ENCODE measurements around the gene BSN. TPM values are rescaled to one million over a fixed set of nuclear protein-coding genes. Genes with fewer than 3 reads are reported as not detected.

The BSN gene
- total RNA-seq, 1 experiment from 2014 or later = 0.10 TPM

GRCh38 chr3:49654176-49654825 lies 100.0 kb downstream of the BSN start:
- no peak for DNase-seq (ENCODE audit: low spot score)

GRCh38 chr3:49654955-49655556 lies 100.8 kb downstream of the BSN start:
- no peak for DNase-seq (ENCODE audit: low spot score)

GRCh38 chr3:49655731-49656285 lies 101.5 kb downstream of the BSN start:
- no peak for DNase-seq (ENCODE audit: low spot score)

- no peak for DNase-seq (ENCODE audit: low spot score)
Measured at GRCh38 chr3:49656541-49657112, 102.3 kb downstream of the BSN start.

DNA sequence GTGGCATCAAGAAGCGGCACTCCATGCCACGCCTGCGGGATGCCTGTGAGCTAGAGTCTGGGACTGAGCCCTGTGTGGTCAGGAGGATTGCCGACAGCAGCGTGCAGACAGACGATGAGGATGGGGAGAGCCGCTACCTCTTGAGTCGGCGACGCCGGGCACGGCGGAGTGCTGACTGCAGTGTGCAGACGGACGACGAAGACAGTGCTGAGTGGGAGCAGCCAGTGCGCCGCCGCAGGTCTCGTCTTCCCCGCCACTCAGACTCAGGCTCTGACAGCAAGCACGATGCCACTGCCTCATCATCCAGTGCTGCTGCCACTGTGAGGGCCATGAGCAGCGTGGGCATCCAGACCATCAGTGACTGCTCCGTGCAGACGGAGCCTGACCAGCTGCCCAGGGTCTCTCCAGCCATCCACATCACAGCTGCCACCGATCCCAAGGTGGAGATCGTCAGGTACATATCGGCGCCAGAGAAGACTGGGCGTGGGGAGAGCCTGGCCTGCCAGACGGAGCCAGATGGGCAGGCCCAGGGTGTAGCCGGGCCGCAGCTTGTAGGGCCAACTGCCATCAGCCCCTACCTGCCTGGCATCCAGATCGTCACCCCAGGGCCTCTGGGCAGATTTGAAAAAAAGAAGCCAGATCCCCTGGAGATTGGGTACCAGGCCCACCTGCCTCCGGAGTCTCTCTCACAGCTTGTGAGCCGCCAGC lies 103.1 kb downstream of the BSN start:
- DNase-seq (ENCODE audit: low spot score) = no peak

DNA sequence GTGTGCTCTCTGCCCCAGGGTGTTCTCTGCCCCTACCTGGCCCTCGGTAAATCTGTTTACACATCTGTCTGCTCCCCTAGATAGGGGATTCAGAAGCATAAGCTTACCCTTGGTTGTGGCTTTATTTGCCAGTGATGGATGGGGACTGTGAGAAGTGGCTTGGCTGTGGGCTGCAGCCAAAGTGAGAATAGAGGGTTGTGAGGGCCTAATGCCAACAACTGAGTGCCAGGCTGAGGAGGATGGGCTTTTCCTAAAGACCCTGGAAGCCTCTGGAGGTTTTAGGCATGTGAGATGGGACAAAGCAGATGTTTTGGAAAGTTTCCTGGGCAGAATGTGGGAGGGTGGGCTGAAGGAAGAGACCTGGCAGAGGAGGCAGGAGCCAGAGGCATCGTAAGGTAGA lies 104.4 kb downstream of the BSN start:
- DNase-seq (ENCODE audit: low spot score) = no peak

- DNase-seq (ENCODE audit: low spot score) = no peak
Measured at GRCh38 chr3:49659756-49660155, 105.5 kb downstream of the BSN start.

DNA sequence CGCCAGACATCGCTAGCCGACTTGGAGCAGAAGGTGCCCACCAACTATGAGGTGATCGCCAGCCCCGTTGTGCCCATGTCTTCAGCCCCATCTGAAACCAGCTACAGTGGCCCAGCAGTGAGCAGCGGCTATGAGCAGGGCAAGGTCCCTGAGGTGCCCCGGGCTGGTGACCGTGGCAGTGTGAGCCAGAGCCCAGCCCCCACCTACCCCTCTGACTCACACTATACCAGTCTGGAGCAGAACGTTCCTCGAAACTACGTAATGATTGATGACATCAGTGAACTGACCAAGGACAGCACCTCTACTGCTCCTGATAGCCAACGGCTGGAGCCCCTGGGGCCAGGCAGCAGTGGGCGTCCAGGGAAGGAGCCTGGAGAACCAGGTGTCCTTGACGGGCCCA lies 107.0 kb downstream of the BSN start:
- no peak for DNase-seq (ENCODE audit: low spot score)

GRCh38 chr3:49662021-49662420 lies 107.7 kb downstream of the BSN start:
- no peak for DNase-seq (ENCODE audit: low spot score)

- no peak for DNase-seq (ENCODE audit: low spot score)
Measured at GRCh38 chr3:49662720-49663413, 108.6 kb downstream of the BSN start.

DNA sequence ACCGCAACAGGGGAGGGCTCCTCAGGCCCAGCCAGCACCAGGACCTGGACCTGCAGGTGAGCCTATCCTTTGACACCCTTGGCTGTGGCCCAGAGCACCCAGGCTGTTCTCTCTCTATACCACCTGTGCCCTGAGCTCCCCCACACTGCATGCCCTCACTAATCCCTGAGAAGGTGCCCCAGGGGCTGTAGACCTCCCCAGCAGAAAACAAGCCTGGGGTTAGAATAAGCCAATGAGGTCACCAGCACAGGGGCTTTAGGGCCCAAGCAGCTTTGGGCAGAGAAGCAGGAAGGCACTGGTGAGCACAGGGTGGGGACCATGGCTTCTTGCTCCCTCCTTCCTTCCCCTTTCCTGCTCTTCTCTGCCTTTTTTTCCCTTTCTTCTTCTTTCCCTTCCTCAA lies 109.6 kb downstream of the BSN start:
- no peak for DNase-seq (ENCODE audit: low spot score)

DNA sequence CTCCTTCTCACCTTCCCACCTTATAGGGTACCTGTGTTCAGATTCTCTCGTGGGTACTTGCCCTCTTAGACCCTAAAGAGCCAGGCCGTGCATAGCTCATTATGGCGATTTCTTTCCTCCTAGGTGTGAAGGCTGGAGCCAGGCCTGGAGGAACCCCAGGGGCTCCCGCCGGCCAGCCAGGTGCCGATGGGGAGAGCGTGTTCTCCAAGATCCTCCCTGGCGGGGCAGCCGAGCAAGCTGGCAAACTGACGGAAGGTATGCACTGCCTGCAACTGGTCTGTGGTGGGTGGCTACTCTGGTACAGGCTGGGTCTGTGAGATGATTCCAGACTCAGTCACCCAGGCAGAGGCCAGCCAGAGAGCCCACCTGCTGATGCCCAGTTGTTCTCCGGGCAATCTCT lies 110.0 kb downstream of the BSN start:
- DNase-seq (ENCODE audit: low spot score) = no peak

DNA sequence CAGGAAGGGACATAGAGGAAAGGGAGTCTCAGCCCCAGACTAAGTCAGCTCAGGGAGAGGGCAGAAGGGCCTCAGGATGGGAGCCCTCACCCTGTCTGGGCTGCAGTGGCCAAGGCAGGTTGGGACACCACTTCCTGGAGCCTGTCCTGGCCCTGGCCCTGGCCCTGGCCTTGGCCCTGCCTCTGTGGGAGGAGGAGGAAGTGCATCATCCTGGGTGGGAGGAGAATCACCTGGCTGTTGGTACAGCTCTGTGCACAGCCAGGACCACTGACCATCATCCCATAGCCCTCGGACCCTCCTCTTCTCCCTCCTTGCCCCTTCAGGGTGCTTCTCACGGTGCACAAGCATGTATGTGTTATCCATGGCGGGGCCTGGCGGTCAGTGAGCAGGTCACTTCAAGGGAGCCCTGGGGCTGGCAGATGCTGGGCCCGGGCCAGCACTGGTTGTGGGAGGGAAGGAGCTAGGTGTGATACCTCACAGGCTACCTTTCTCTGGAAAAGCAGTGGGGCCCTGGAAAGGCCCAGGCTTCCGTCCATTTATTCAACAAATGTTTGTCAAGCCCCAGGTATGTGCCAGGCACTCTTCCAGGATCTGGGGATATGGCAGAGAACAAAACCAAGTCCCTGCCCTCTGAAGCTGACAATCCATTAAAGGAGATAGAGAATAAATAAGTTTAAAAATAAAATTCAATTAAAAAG lies 111.7 kb downstream of the BSN start:
- DNase-seq (ENCODE audit: low spot score) = no peak

DNA sequence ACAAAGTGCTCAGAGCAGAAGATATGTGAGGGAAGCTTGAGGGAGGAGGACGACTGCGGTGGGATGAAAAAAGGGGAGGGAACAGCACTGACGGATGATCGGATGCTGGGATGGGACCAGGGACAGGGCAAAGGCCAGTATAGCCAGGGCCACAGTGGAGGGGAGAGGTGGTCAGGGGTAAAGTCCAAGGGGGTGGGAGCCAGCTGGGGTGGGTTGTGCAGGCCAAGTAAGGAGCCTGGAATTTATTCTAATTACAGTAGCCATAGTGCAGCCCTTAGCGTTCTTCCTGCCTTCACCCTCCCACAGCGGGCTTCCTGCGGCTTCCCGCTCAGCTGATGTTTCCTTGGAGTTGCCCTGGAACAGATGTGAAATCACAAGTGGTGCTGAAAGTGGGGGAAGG lies 112.3 kb downstream of the BSN start:
- no peak for DNase-seq (ENCODE audit: low spot score)

DNA sequence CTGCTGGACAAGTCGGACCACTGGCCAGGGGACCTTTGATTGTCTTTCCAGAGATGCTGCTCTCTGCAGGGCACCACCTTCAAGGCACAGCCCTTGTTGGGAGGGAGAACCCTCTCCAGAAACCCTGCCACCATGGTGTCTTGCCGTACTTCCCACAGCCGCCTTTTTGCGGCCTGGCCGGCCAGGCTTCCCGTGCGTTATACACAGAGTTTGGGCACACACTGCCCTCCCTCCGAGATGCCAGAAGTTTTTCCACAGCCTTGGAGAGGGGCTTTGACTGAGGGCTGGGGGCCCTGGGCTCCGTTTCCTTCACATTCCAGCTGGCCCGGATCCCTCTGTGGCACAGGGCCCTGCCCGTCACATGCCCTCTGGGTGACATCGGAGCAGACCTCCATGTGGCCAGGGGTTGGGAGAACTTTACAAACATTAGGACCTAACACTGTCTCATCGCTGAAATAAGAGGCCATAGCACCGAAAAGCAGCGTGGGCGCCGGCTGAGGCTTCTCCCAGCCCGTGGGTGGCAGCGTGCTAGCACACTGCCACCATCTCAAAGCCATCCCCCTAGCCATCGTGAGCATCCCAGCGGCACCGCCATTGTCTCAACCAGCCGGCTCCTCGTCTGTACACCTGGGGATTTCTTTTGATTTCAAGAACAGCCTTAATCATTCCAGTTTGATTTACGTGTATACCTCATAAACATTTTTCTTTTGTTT lies 113.6 kb downstream of the BSN start:
- no peak for DNase-seq (ENCODE audit: low spot score)

GRCh38 chr3:49668414-49668797 lies 114.1 kb downstream of the BSN start:
- DNase-seq (ENCODE audit: low spot score) = no peak

DNA sequence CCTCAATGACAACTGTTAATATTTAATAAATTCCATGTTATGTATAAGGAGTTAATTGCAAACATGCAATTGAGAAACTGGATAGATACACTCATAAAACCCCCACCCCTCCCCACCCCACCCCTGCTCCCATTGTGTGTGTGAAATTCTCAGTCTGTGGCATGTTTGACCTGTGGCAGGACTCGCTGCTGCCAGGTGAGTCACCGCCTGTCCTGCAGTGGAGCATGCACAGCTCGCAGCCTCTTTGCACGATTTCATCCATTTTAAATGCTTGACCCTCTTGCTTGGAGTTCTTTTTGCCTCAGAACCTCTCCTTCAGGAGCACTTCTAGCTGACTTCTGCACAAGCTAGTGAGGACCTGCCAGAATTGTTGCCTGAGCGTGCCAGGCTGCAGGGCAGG lies 114.6 kb downstream of the BSN start:
- DNase-seq (ENCODE audit: low spot score) = no peak

DNA sequence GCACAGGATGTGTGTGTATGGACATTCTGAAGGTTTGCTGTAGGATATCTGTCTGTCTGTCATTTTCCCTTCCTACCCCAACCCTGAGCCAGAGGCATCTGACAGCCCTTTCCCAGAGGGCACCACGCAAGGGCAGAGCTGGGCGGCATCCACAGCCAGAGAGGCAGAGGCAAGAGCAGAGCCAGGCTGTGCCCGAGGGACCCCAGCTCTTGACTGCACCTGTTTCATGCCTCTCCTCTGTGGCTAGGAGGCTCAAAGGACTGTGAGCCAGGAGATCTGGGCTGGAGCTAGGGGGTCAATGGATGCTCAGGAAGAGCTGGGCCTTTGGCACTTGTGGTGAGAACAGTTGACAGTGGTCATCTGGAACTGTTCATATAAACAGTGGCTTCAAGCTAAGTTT lies 115.1 kb downstream of the BSN start:
- no peak for DNase-seq (ENCODE audit: low spot score)

GRCh38 chr3:49670940-49671290 lies 116.6 kb downstream of the BSN start:
- DNase-seq (ENCODE audit: low spot score) = no peak

GRCh38 chr3:49671291-49672288 lies 117.3 kb downstream of the BSN start:
- DNase-seq (ENCODE audit: low spot score) = peak; percentile 76
